Measurements from ENCODE around the gene SEMA6C. TPM values are rescaled to one million over a fixed set of nuclear protein-coding genes. Genes with fewer than 3 reads are reported as not detected.

The SEMA6C gene
- total and polyA plus RNA-seq, 2 donors (not counting 1 experiment from before 2014, with no cell fraction given), result 0.76 to 0.99 TPM

- no peaks in the 10 kb centered on the region for H3K27me3 ChIP-seq (ENCODE audit: control insufficient read depth, insufficient read depth, low read length)
- H2AFZ ChIP-seq (ENCODE audit: low read length), result no peak within 1 kb of the TSS
- TF ChIP-seq CTCF (conservative IDR thresholded peaks at IDR 0.05 in 1 of 2, IDR thresholded peaks at IDR 0.05 in 1 of 2; ENCODE audit: low read depth in 1 of 2, low read length in 2 of 2) (no peak), EZH2 (IDR thresholded peaks at IDR 0.05; ENCODE audit: low read length, missing control alignments) (no peak)
- no peaks in the 10 kb centered on the region for H4K20me1 ChIP-seq (ENCODE audit: control insufficient read depth, extremely low read depth, insufficient read depth, low read length)
- no peak within 1 kb of the TSS for H3K4me2 ChIP-seq (ENCODE audit: extremely low read depth, insufficient read depth, low read length)
- H3K4me1 ChIP-seq (ENCODE audit: control insufficient read depth, extremely low read depth, insufficient read depth, low read length), result no peaks in the 10 kb centered on the region
- no peaks in the 10 kb centered on the region for H3K79me2 ChIP-seq (ENCODE audit: control insufficient read depth, insufficient read depth, low read length)
- no peak for DNase-seq (ENCODE audit: low read depth in 2 of 2)
- H3K9ac ChIP-seq (ENCODE audit: insufficient read depth, low read length), result no peak within 1 kb of the TSS
- H3K9me3 ChIP-seq (ENCODE audit: control insufficient read depth, insufficient read depth, low read depth, low read length), result no peaks in the 10 kb centered on the region
- H3K4me3 ChIP-seq (replicated peaks in 1 of 4; ENCODE audit: control extremely low read depth in 1 of 4, insufficient read depth in 1 of 4, low read depth in 3 of 4, low read length in 4 of 4), result no peak within 1 kb of the TSS
- peaks cover 3% of the 10 kb centered on the region for H3K36me3 ChIP-seq (ENCODE audit: control insufficient read depth, insufficient read depth, low read length)
- H3K27ac ChIP-seq (ENCODE audit: insufficient read depth, low read length), result no peak within 1 kb of the TSS
Observed at GRCh38 chr1:151156515-151156819, 10.0 kb upstream of the SEMA6C start, which contains the start of gene TNFAIP8L2. Gene TNFAIP8L2, plus strand, starts transcription at chr1:151156649. Its CDS starts 2,049 bp downstream, at chr1:151158698.

DNA sequence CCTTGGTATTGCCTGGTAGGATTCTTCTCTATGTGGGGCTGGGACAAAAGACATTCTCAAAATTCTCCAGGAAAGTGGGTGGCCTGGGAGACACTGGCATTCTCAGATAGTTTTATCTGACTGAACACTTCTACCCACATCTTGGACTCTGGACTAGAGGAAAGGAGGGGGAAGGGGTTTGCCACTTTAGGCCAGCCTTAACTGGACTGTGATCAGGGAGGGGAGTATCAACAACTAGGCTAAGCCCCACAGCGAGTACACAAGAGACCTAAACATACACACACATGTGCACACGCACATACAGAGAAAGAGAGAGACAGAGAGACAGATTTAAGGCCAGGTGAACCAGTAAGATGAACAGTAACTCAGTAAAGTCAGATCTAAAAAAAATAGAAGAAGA lies 1.2 kb upstream of the SEMA6C start:
- Histone ChIP-seq H3K4me3 (replicated peaks in 1 of 4; ENCODE audit: control extremely low read depth in 1 of 4, insufficient read depth in 1 of 4, low read depth in 3 of 4, low read length in 4 of 4) (no peak overlapping the region), H4K20me1 (ENCODE audit: control insufficient read depth, extremely low read depth, insufficient read depth, low read length) (no peaks in the 10 kb centered on the region), H3K9me3 (ENCODE audit: control insufficient read depth, insufficient read depth, low read depth, low read length) (no peaks in the 10 kb centered on the region), H2AFZ (ENCODE audit: low read length) (no peak overlapping the region), H3K27ac (ENCODE audit: insufficient read depth, low read length) (no peak overlapping the region), H3K4me1 (ENCODE audit: control insufficient read depth, extremely low read depth, insufficient read depth, low read length) (peaks cover 10% of the 10 kb centered on the region), H3K79me2 (ENCODE audit: control insufficient read depth, insufficient read depth, low read length) (no peaks in the 10 kb centered on the region), H3K27me3 (ENCODE audit: control insufficient read depth, insufficient read depth, low read length) (peaks cover 3% of the 10 kb centered on the region), H3K36me3 (ENCODE audit: control insufficient read depth, insufficient read depth, low read length) (no peaks in the 10 kb centered on the region), H3K4me2 (ENCODE audit: extremely low read depth, insufficient read depth, low read length) (no peak overlapping the region), H3K9ac (ENCODE audit: insufficient read depth, low read length) (no peak overlapping the region)
- no peak for DNase-seq (ENCODE audit: low read depth in 2 of 2)
- TF ChIP-seq CTCF (conservative IDR thresholded peaks at IDR 0.05 in 1 of 2, IDR thresholded peaks at IDR 0.05 in 1 of 2; ENCODE audit: low read depth in 1 of 2, low read length in 2 of 2) (no peak), EZH2 (IDR thresholded peaks at IDR 0.05; ENCODE audit: low read length, missing control alignments) (no peak)

- H4K20me1 ChIP-seq (ENCODE audit: control insufficient read depth, extremely low read depth, insufficient read depth, low read length), result no peaks in the 10 kb centered on the region
- H3K9me3 ChIP-seq (ENCODE audit: control insufficient read depth, insufficient read depth, low read depth, low read length), result no peaks in the 10 kb centered on the region
- H2AFZ ChIP-seq (ENCODE audit: low read length), result peak overlapping the region; percentile 92
- peaks cover 10% of the 10 kb centered on the region for H3K4me1 ChIP-seq (ENCODE audit: control insufficient read depth, extremely low read depth, insufficient read depth, low read length)
- no peaks in the 10 kb centered on the region for H3K36me3 ChIP-seq (ENCODE audit: control insufficient read depth, insufficient read depth, low read length)
- H3K27ac ChIP-seq (ENCODE audit: insufficient read depth, low read length), result no peak overlapping the region
- H3K27me3 ChIP-seq (ENCODE audit: control insufficient read depth, insufficient read depth, low read length), result peaks cover 3% of the 10 kb centered on the region
- H3K4me3 ChIP-seq (replicated peaks in 1 of 4; ENCODE audit: control extremely low read depth in 1 of 4, insufficient read depth in 1 of 4, low read depth in 3 of 4, low read length in 4 of 4), result peak overlapping the region; percentile 55 to 71 (median 65)
- no peak for DNase-seq (ENCODE audit: low read depth in 2 of 2)
- H3K79me2 ChIP-seq (ENCODE audit: control insufficient read depth, insufficient read depth, low read length), result no peaks in the 10 kb centered on the region
- peak overlapping the region; percentile 97 for H3K4me2 ChIP-seq (ENCODE audit: extremely low read depth, insufficient read depth, low read length)
- TF ChIP-seq EZH2 (IDR thresholded peaks at IDR 0.05; ENCODE audit: low read length, missing control alignments), result no peak
- TF ChIP-seq CTCF (conservative IDR thresholded peaks at IDR 0.05 in 1 of 2, IDR thresholded peaks at IDR 0.05 in 1 of 2; ENCODE audit: low read depth in 1 of 2, low read length in 2 of 2), result no peak
- H3K9ac ChIP-seq (ENCODE audit: insufficient read depth, low read length), result peak overlapping the region; percentile 12
Observed at GRCh38 chr1:151147132-151147503, 687 bp upstream of the SEMA6C start.

All from fibroblast of lung (primary cell).